ENCODE measurements around the gene YARS2.

YARS2 gene

DNA sequence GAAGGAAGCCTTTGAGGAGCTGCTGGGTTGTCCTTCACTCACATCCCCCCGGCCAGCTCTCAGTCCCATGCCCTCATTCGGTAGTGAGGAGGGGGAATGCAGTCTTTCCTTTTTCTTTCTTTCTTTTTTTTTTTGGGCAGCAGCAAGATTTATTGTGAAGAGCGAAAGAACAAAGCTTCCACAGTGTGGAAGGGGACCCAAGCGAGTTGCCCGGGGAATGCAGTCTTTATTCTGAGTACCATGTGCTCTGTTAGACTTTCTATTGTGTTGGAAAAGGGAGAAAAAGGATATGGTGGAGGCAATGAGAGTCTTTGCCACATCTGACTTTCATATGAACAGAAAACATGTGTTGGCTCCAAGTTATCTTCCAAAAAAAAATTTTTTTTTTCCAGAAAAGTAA is 29.9 kb upstream of the YARS2 start:
- no peak overlapping the region for H3K27ac ChIP-seq
- no peak for TF ChIP-seq ZFX (IDR thresholded peaks at IDR 0.05; ENCODE audit: borderline replicate concordance)
- TF ChIP-seq, protein P1, sequence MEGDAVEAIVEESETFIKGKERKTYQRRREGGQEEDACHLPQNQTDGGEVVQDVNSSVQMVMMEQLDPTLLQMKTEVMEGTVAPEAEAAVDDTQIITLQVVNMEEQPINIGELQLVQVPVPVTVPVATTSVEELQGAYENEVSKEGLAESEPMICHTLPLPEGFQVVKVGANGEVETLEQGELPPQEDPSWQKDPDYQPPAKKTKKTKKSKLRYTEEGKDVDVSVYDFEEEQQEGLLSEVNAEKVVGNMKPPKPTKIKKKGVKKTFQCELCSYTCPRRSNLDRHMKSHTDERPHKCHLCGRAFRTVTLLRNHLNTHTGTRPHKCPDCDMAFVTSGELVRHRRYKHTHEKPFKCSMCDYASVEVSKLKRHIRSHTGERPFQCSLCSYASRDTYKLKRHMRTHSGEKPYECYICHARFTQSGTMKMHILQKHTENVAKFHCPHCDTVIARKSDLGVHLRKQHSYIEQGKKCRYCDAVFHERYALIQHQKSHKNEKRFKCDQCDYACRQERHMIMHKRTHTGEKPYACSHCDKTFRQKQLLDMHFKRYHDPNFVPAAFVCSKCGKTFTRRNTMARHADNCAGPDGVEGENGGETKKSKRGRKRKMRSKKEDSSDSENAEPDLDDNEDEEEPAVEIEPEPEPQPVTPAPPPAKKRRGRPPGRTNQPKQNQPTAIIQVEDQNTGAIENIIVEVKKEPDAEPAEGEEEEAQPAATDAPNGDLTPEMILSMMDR (IDR thresholded peaks at IDR 0.05), result no peak

- TF ChIP-seq ZFX (IDR thresholded peaks at IDR 0.05; ENCODE audit: borderline replicate concordance), result no peak
- TF ChIP-seq, protein P1 (IDR thresholded peaks at IDR 0.05), result no peak
- no peak overlapping the region for H3K27ac ChIP-seq
Measured at GRCh38 chr12:32783029-32783428, 27.3 kb upstream of the YARS2 start.

DNA sequence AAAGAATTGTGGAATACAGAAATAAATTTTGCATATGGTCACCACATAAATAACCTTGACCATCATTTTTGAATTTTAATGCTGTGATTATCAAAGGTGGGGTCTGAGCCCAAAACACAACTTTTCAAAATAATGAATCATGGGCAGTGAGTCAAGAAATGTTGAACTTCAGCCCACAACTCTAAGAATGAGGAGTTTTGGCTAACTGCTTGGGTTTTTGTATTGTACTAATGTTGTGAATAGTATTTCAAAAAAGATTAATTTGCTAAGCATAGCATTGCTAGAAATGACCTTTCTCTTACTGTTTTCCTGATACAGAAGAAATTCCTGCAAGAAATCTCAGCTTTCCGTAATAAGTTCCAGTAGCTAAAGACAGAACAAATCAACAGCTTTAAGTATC is 24.4 kb upstream of the YARS2 start:
- TF ChIP-seq, protein P1 (IDR thresholded peaks at IDR 0.05), result no peak
- no peak for TF ChIP-seq ZFX (IDR thresholded peaks at IDR 0.05; ENCODE audit: borderline replicate concordance)
- no peak overlapping the region for H3K27ac ChIP-seq

DNA sequence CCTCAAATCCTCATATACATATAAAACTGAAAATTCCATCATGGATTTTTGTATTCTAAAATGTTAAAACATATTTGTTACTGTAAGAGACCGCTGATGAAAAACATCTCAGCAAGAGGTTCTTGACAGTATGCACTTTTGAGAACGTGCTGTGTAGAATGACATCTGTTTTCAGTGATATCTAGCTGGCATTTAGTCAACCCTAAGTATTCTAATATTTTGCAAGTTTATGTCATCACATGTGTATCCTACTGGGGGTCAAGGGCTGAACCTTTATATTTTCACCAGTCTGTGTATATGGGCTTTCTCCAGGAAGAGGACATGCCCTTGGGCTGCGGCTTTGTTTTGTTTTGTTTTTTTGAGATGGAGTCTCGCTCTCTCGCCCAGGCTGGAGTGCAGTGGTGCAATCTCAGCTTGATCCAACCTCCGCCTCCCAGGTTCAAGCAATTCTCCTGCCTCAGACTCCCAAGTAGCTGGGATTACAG is 22.0 kb upstream of the YARS2 start:
- TF ChIP-seq, protein P1 (IDR thresholded peaks at IDR 0.05), result no peak
- TF ChIP-seq ZFX (IDR thresholded peaks at IDR 0.05; ENCODE audit: borderline replicate concordance), result no peak
- H3K27ac ChIP-seq, result no peak overlapping the region

DNA sequence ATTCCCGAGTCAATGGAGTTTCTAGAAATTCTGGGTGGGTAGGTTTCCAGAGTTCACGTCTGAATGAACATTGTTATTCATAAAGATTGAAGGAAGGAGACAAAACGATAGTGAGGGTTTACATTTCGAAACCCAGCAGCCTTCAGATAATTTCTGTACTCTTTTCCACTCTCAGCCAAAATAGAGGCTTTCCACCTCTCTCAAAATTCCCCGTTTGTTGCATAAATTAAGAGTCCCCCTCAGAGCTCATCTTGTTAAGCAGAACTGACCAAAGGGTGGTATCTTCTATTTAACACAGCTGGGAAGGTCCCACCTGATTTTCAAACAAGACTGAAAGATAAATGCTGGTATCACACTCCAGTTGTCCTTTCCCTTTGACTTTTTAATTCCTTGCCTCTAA is 21.5 kb upstream of the YARS2 start:
- TF ChIP-seq, protein P1 (IDR thresholded peaks at IDR 0.05), result no peak
- no peak for TF ChIP-seq ZFX (IDR thresholded peaks at IDR 0.05; ENCODE audit: borderline replicate concordance)
- H3K27ac ChIP-seq, result no peak overlapping the region

DNA sequence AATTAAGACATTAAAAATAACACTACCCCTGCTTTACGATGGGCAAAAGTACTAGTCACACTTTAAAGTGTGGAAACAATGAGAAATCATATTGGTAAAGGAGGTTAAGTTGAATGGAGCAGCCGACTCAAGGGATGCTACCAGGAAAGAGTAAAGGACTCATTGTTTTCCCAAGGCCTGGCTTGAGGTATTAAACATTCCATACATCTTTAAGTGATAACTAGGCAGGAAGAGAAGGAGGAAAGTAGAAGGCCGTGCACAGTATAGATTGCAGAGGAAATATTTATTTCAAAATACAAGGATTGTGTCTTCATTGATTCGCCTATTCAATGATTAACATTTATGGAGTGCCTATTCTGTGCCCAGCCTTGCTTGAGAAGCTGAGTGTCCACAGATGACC is 20.6 kb upstream of the YARS2 start:
- no peak overlapping the region for H3K27ac ChIP-seq
- no peak for TF ChIP-seq ZFX (IDR thresholded peaks at IDR 0.05; ENCODE audit: borderline replicate concordance)
- TF ChIP-seq, protein P1 (IDR thresholded peaks at IDR 0.05), result no peak

DNA sequence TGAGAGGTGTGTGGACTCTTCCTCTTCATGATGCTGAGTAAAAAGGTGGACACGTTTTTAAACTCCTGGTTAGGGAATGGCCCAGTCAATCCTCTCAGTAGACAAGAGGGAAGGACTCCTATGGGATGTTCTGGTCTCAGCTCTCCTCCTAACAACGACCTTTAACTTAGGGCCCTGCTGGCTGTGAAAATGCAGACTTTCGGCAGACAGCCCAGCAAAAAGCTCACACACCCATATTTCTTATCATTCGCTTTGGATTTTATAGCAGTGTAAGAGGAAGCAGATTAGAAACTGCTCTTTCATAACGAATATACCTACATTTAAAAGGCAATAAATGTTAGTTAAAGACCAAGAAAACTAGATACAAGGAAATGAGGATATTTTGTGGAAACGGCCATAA is 18.0 kb upstream of the YARS2 start:
- H3K27ac ChIP-seq, result no peak overlapping the region
- TF ChIP-seq, protein P1 (IDR thresholded peaks at IDR 0.05), result no peak
- no peak for TF ChIP-seq ZFX (IDR thresholded peaks at IDR 0.05; ENCODE audit: borderline replicate concordance)
